OCI-LY1 (cell line): ENCODE data around the gene AP4E1.

Source experiments
- EZH2 ChIP-seq: fragments of 200-600 bp; sonication (generic), shearing (Covaris generic); IDR thresholded peaks from 2 replicates; pipeline ENCODE4 v1.8.0; 2017; ENCODE audit warnings: borderline replicate concordance, mixed run types, mild to moderate bottlenecking, antibody characterized with exemption, low read length, moderate library complexity, mixed read lengths
- TF ChIP-seq, protein P1 (sequence below): fragments of 200-600 bp; sonication (generic), shearing (Covaris generic); IDR thresholded peaks from 2 replicates; pipeline ENCODE4 v1.5.1; 2017; ENCODE audit warnings: mild to moderate bottlenecking, antibody characterized with exemption, low read length, moderate library complexity, mixed read lengths

DNA sequence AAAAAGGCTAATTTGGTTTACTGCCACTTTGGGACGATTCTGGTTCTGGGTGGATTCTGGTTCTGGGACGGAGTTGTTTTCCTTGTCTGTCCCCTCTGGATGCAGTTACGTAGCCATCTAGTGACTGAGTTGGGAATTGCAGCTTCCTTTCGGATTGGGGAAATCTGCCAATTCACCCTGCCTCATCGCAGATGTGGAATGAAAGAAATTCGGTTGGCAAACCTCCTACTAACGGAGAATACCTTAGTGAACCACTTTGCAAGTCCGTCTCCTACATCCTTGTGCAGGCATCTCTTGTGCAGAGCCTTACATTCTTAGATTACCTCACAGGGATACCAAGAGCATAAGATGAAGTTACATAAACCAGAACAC is 31.5 kb upstream of the AP4E1 start:
- TF ChIP-seq, protein P1, sequence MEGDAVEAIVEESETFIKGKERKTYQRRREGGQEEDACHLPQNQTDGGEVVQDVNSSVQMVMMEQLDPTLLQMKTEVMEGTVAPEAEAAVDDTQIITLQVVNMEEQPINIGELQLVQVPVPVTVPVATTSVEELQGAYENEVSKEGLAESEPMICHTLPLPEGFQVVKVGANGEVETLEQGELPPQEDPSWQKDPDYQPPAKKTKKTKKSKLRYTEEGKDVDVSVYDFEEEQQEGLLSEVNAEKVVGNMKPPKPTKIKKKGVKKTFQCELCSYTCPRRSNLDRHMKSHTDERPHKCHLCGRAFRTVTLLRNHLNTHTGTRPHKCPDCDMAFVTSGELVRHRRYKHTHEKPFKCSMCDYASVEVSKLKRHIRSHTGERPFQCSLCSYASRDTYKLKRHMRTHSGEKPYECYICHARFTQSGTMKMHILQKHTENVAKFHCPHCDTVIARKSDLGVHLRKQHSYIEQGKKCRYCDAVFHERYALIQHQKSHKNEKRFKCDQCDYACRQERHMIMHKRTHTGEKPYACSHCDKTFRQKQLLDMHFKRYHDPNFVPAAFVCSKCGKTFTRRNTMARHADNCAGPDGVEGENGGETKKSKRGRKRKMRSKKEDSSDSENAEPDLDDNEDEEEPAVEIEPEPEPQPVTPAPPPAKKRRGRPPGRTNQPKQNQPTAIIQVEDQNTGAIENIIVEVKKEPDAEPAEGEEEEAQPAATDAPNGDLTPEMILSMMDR: peak; percentile 98
- no peak for TF ChIP-seq EZH2
